Tibial nerve (tissue), 4 donors: ENCODE results near the gene NAA60. TPM values are rescaled to one million over a fixed set of nuclear protein-coding genes. Genes with fewer than 3 reads are reported as not detected.
A peak's percentile ranks its signal among the peaks of the same experiment; 100 is the strongest.

Experiments used
- DNase-seq, 2 donors: peaks; one replicate each; pipeline ENCODE4 v3.0.0-alpha.2; 2019; ENCODE audit warnings: low spot score in 2 of 2
- H3K27ac ChIP-seq, 4 donors: fragments of 200-600 bp; sonication (generic) in 3 of 4; one replicate each; pipeline ENCODE4 v1.5.1; 2017 to 2019; ENCODE audit warnings: mild to moderate bottlenecking in 1 of 4
- H3K27me3 ChIP-seq, 2 donors: fragments of 200-600 bp; sonication (generic) in 1 of 2; one replicate each; pipeline versions ENCODE4 v1.5.1 to v1.6.0; 2017 to 2019
- H3K36me3 ChIP-seq, 3 donors: fragments of 200-600 bp; sonication (generic); one replicate each; pipeline ENCODE4 v1.5.1; 2018 to 2019
- H3K4me1 ChIP-seq, 4 donors: fragments of 200-600 bp; sonication (generic) in 3 of 4; one replicate each; pipeline ENCODE4 v1.5.1; 2017 to 2019
- H3K4me3 ChIP-seq, 4 donors: fragments of 200-600 bp; sonication (generic) in 3 of 4; one replicate each; pipeline ENCODE4 v1.5.1; 2017 to 2019; ENCODE audit warnings: mild to moderate bottlenecking in 1 of 4, moderate library complexity in 1 of 4
- H3K9me3 ChIP-seq, 4 donors: fragments of 200-600 bp; sonication (generic) in 3 of 4; one replicate each; pipeline ENCODE4 v1.5.1; 2017 to 2019
- EP300 ChIP-seq, 2 donors: sonication (generic); formaldehyde crosslinking; IDR thresholded peaks; one replicate each; pipeline ENCODE4 v1.6.1; 2017; ENCODE audit warnings: antibody characterized with exemption in 2 of 2, mild to moderate bottlenecking in 1 of 2
- POLR2A ChIP-seq, 2 donors: fragments of 450-650 bp; IDR thresholded peaks; one replicate each; pipeline ENCODE4 v1.6.1; 2017; ENCODE audit warnings: antibody characterized with exemption in 2 of 2, mild to moderate bottlenecking in 2 of 2, moderate library complexity in 2 of 2
- WGBS, 2 donors: methylation state at CpG; one replicate each; pipeline ENCODE4 v1.1.5; 2018; 5-methylcytosine and 5-hydroxymethylcytosine counted together
- total RNA-seq, 4 donors: library from RNA; depleted of rRNA; stranded (reverse); fragments of >200 nt; gene quantifications; one replicate each; pipeline ENCODE4 v1.1.0, GENCODE V29; 2016
- TF ChIP-seq, protein P1 (sequence below), 5 experiments: fragments of 200-600 bp in 3 of 5; fragments of 450-650 bp in 2 of 5; sonication (generic) in 3 of 5; IDR thresholded peaks; one replicate each; pipeline ENCODE4 v1.5.1; 2016 to 2019; ENCODE audit warnings: antibody characterized with exemption in 5 of 5, mild to moderate bottlenecking in 3 of 5, moderate library complexity in 2 of 5

NAA60 gene
- total RNA-seq, 4 donors from 2014 or later = 27.6 to 37.8 (median 28.0) TPM

DNA sequence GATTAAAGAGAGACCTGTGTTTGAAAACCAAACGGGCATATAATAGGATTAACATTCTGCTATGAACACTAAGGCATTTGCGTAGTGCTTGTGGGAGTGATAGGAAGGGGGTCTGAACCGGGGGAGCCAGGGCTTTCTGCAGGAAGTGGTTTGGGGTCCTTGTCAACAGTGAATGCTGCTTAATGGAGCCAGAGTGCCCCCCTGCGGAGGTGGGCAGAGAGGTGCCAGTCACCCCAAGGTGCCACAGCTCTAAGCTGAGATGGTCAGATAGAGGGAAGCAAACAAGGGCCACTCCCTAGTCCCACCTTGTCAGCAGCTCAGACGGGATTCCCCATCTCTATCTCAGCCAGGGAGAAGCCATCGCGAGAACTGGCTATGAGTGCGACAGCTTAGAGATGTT lies 17.7 kb downstream of the NAA60 start:
- no peak overlapping the region for H3K4me3 ChIP-seq
- peak overlapping the region in 1 of 4 donors; percentile 17 for H3K27ac ChIP-seq
- H3K9me3 ChIP-seq = no peaks in the 10 kb centered on the region
- peaks cover 0 to 80% (median 36%) of the 10 kb centered on the region in 4 donors for H3K4me1 ChIP-seq
- DNase-seq = no peak
- TF ChIP-seq, protein P1, sequence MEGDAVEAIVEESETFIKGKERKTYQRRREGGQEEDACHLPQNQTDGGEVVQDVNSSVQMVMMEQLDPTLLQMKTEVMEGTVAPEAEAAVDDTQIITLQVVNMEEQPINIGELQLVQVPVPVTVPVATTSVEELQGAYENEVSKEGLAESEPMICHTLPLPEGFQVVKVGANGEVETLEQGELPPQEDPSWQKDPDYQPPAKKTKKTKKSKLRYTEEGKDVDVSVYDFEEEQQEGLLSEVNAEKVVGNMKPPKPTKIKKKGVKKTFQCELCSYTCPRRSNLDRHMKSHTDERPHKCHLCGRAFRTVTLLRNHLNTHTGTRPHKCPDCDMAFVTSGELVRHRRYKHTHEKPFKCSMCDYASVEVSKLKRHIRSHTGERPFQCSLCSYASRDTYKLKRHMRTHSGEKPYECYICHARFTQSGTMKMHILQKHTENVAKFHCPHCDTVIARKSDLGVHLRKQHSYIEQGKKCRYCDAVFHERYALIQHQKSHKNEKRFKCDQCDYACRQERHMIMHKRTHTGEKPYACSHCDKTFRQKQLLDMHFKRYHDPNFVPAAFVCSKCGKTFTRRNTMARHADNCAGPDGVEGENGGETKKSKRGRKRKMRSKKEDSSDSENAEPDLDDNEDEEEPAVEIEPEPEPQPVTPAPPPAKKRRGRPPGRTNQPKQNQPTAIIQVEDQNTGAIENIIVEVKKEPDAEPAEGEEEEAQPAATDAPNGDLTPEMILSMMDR (IDR thresholded peaks at IDR 0.05) = no peak
- TF ChIP-seq EP300 (IDR thresholded peaks at IDR 0.05) (no peak), POLR2A (IDR thresholded peaks at IDR 0.05) (no peak)
- H3K27me3 ChIP-seq = no peaks in the 10 kb centered on the region
- WGBS, 2 donors = 62 to 71% methylated on average over 8 of the region's 8 CpGs
- H3K36me3 ChIP-seq = peaks cover 0 to 9% (median 0%) of the 10 kb centered on the region in 3 donors

DNA sequence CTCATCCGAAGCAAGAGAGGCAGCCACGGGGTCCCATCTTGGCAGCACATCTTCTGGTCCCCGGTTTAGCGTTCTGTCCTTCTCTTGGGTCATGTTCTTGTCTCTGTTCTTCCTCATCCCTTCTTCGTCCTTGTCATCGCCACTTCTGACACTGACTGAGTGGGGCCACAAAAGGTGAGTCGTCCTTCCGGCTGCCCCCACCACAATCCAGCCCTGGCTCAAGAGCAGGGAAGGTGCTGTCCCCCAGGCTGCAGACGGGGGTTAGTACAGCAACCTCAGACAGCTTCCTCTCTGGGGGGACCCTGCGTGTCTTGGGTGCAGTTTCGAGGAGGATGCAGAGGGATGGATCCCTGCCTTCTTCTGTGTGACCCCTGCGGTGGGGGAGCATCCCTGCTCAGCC lies 21.8 kb downstream of the NAA60 start:
- Histone ChIP-seq H3K27ac (no peak overlapping the region), H3K4me3 (no peak overlapping the region), H3K9me3 (no peaks in the 10 kb centered on the region), H3K36me3 (peaks cover 0 to 22% (median 0%) of the 10 kb centered on the region in 3 donors), H3K27me3 (no peaks in the 10 kb centered on the region), H3K4me1 (peaks cover 0 to 90% (median 13%) of the 10 kb centered on the region in 4 donors)
- no peak for DNase-seq
- TF ChIP-seq, protein P1 (IDR thresholded peaks at IDR 0.05) = no peak
- no peak for TF ChIP-seq EP300 (IDR thresholded peaks at IDR 0.05)
- no peak for TF ChIP-seq POLR2A (IDR thresholded peaks at IDR 0.05)
- WGBS, 2 donors = 96% methylated on average over 12 of the region's 12 CpGs

GRCh38 chr16:3465911-3466584 lies 22.6 kb downstream of the NAA60 start:
- Histone ChIP-seq H3K36me3 (peaks cover 0 to 22% (median 0%) of the 10 kb centered on the region in 3 donors), H3K4me1 (peaks cover 0 to 83% (median 7%) of the 10 kb centered on the region in 4 donors), H3K27me3 (no peaks in the 10 kb centered on the region), H3K9me3 (no peaks in the 10 kb centered on the region), H3K27ac (no peak overlapping the region), H3K4me3 (no peak overlapping the region)
- WGBS, 2 donors = 86 to 87% methylated on average over 21 of the region's 21 CpGs
- TF ChIP-seq, protein P1 (IDR thresholded peaks at IDR 0.05) = no peak
- TF ChIP-seq EP300 (IDR thresholded peaks at IDR 0.05) = no peak
- DNase-seq = no peak

- H3K36me3 ChIP-seq = peaks cover 0 to 28% (median 0%) of the 10 kb centered on the region in 3 donors
- WGBS, 2 donors = 89 to 91% methylated on average over 8 of the region's 8 CpGs
- H3K9me3 ChIP-seq = no peaks in the 10 kb centered on the region
- H3K27ac ChIP-seq = no peak overlapping the region
- no peak for TF ChIP-seq EP300 (IDR thresholded peaks at IDR 0.05)
- TF ChIP-seq POLR2A (IDR thresholded peaks at IDR 0.05) = no peak
- TF ChIP-seq, protein P1 (IDR thresholded peaks at IDR 0.05) = no peak
- H3K4me1 ChIP-seq = peaks cover 0 to 73% (median 2%) of the 10 kb centered on the region in 4 donors
- H3K27me3 ChIP-seq = no peaks in the 10 kb centered on the region
- no peak overlapping the region for H3K4me3 ChIP-seq
- no peak for DNase-seq
These were observed 23.7 kb downstream of the NAA60 start for GRCh38 chr16:3467182-3467581.

GRCh38 chr16:3467921-3468320 lies 24.4 kb downstream of the NAA60 start:
- Histone ChIP-seq H3K4me3 (no peak overlapping the region), H3K27ac (no peak overlapping the region), H3K27me3 (no peaks in the 10 kb centered on the region), H3K9me3 (no peaks in the 10 kb centered on the region), H3K4me1 (peaks cover 0 to 68% (median 2%) of the 10 kb centered on the region in 4 donors), H3K36me3 (peaks cover 0 to 31% (median 0%) of the 10 kb centered on the region in 3 donors)
- DNase-seq = no peak
- no peak for TF ChIP-seq POLR2A (IDR thresholded peaks at IDR 0.05)
- TF ChIP-seq, protein P1 (IDR thresholded peaks at IDR 0.05) = no peak
- TF ChIP-seq EP300 (IDR thresholded peaks at IDR 0.05) = no peak
- WGBS, 2 donors = 77% methylated on average over 4 of the region's 4 CpGs
